ENCODE measurements around the gene ERBB4.

ERBB4 gene

DNA sequence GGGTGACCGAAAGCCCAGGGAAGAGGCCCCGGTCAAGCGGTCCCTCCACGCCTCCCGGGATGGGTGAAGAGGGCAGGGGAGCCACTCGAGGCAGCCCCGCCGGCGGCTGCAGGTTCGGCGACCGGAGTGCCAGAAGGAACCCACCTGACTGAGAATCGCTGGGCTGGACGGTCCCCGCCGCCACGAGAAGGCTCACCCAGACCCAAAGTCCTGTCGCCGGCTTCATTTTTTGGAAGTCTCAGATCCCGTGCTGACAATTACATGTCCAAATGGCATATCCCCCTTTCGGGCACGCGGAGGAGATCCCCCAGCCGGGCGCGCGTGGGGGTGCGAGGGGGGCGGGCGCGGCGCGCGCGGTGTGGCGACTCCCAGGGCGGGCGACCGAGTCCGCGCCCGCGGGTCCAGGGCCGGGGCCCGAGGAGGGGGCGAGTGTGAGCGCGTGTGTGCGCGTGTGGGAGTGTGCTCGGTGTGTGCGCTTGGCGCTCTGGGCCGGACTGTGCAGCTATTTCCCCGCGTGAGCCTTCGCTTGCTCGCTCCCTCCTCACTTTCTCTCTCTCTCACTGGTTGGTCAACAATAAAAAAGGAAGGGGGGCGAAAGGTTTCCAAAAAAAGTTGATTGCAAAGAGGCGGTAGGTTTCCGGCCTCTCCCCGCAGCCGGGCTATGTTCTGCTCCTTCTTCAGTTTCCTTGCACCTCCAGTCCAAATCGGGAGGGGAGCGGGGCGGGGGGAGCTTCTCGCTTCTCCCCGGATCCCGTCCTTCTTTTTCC, at the start of gene ERBB4:
TSS of gene ERBB4 (minus strand) at position 498 of the 767 bp plus-strand sequence. CDS start at position 226, 272 bp downstream.
- DNase-seq (ENCODE audit: low read depth in 1 of 2, low spot score in 1 of 2), result no peak

DNA sequence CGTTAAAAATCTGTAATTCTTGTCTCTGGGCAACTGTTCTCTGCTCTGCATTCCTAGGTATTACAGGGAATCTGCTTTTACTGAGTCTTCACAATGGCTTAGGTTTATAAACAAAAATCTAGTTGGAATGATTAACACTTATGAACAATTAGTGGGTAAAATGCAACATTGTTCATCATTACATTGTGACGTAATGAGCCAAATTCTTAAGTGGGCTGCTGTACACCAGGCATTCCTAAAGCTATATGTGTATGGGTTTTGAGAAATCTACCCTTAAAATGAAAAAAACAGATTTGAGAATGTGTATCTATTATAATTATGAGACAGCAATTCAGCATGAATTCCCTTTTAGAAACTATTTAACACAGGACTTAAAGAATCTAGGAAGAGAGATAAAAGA, 41.5 kb upstream of the ERBB4 start:
- DNase-seq (ENCODE audit: low read depth in 1 of 2, low spot score in 1 of 2), result no peak

DNA sequence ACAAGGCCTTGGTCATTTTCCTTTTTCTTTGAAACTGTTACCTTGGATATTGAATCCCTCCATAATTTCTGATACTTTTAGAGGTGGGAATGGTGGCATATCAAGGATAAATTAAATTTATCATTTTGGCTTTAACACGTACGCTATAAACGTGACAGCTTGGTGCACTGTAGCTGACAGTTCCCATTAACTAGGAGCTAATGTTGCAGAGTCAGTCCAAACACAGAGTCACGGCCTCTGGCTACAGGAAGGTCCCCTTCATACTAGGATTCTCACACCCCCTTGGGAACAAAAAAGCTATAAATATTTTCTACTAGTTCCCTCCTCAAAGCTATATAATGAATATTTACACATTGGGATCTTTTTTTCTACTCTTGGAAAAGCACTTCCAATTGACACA, 17.7 kb upstream of the ERBB4 start:
- DNase-seq (ENCODE audit: low read depth in 1 of 2, low spot score in 1 of 2), result no peak

DNA sequence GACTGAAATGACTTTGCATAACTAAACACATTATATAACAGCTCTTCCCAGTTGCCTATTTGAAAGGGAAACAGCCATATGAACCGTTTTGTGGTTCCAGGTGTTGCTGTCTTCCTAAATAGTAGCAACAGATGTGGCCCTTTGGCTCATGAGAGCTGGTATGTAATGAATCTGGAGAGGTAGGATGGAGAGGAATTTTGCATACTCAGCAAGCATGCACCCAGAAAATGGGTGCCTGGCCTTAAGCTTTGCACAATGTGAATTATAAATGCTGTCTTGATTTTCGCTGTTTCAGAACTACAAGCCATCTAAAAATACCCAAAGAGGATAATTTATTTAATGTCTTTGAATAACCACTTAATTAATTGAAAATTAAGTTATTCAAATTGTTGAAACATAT, 15.6 kb upstream of the ERBB4 start:
- DNase-seq (ENCODE audit: low read depth in 1 of 2, low spot score in 1 of 2), result no peak

DNA sequence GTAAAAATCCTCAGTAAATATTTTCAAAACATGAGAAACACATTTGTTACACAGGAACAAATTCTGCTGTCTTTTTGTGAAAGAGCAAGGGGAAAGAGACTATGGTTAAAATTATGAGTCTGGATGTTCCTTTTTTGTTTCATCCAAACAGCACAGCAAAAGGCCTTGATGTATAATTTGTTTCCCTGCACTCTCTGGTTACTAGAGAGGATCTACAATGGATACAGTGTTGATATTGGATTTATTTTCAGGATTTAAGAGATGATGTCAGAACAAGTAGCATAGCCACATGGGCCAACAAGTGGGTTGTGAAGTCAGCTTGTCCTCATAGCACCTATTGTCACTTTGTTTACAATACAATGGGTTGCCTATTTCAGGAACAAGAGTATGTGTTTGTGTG, 11.3 kb upstream of the ERBB4 start:
- DNase-seq (ENCODE audit: low read depth in 1 of 2, low spot score in 1 of 2), result no peak

DNA sequence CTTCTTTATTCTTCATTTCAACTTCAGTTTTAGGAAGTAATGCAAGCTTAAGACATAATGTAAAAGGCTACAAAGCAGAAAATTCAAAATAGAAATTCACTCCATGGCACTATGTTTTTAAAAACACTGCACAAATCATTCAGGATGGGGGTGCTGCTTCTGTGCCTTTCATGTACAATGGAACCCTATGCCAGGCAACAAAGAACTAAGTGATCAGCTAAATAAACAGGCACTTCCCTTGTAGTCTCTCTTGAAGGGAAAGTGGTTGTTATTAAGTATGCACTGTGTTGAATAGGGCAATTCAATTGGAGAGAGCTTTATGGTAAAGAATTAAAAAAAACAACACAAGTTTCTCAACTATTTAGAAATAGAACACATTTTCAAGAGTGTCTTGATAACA, 10.9 kb upstream of the ERBB4 start:
- DNase-seq (ENCODE audit: low read depth in 1 of 2, low spot score in 1 of 2), result no peak

DNA sequence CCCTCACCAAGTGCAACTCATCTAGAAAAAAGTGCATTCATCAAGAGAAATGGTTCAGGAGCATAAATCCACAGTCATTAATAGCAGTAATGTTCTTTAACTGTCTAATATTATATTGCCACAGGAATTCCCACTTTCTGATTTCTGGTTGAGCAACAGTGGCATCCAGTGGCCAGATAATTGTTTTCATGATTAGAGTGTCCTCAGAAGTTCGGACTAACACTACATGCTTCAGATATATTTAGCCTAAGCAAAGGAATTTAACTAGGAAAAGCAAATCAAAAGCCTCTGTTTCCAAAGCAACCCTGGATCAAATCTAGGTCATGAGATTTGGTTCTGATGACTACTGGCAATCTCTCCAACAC, 9.8 kb upstream of the ERBB4 start:
- no peak for DNase-seq (ENCODE audit: low read depth in 1 of 2, low spot score in 1 of 2)

DNA sequence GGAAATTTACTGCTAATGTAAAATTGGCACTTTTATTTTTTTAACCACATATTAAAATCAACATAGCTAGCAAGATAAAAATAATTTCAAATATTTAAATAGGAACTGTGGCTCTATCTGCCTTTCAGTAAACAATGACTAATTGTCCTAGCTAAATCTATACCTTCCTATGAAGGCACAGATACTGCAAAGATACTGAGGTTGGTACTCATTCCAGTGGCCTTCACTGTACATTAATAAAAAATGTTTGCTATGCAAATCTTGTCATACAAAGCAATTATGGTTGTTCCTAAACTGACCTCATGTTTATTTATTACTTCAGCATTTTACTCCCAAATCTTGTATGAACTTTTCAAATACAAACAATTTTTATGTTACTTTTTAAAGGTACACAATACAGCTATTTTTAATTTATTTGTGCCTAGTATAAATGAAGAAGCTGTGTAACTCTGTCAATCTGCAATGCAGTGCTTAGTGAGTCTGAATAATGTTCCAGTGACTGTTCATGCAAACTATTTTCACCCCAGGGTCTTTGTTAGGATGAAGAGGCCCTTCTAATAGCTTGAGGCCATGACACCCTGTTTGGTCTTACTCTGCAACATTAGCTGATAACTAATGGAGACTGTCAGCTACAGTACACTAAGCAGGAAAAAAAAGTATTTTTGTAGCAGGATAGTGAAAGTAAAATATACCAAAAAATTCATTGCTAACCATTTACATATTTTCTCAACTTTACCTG, 9.3 kb upstream of the ERBB4 start:
- no peak for DNase-seq (ENCODE audit: low read depth in 1 of 2, low spot score in 1 of 2)

DNA sequence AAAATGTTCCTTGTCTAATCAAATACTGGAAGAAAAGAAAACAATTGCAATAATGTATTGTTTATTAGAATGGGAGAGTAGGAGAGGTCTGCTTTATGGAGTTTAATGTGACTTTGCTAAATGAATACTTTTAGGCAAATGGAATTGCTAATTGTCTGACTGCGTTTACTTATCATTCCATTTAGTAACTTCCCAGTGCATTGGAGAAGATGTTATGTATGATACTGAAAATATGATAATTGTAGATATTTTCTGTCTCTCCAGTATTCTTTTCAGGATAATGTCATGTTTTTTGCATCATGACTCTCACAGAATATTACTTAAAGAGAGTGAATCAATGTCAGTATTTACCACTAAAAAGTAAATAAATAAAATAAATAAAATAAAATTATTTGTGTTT, 8.1 kb upstream of the ERBB4 start:
- DNase-seq (ENCODE audit: low read depth in 1 of 2, low spot score in 1 of 2), result no peak

DNA sequence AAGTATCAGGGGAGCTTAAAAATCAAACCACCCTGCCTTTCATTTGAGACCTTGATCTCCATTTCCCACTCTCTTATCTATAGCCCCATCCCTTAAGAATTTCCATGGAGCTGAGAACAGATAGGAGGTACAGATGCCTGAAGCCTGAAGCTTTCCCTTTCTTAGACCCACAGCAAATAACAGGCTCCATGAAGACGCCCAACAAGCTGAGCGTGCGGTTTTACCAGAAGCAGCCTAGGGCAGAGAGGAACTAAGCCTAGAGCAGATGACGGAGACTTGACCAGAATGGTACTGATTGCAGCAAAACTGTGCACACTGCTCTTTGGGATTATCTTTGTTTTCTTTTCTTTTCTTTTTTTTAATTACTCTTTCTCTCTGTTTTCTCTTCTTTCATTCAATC, 1.7 kb upstream of the ERBB4 start:
- DNase-seq (ENCODE audit: low read depth in 1 of 2, low spot score in 1 of 2), result no peak

DNA sequence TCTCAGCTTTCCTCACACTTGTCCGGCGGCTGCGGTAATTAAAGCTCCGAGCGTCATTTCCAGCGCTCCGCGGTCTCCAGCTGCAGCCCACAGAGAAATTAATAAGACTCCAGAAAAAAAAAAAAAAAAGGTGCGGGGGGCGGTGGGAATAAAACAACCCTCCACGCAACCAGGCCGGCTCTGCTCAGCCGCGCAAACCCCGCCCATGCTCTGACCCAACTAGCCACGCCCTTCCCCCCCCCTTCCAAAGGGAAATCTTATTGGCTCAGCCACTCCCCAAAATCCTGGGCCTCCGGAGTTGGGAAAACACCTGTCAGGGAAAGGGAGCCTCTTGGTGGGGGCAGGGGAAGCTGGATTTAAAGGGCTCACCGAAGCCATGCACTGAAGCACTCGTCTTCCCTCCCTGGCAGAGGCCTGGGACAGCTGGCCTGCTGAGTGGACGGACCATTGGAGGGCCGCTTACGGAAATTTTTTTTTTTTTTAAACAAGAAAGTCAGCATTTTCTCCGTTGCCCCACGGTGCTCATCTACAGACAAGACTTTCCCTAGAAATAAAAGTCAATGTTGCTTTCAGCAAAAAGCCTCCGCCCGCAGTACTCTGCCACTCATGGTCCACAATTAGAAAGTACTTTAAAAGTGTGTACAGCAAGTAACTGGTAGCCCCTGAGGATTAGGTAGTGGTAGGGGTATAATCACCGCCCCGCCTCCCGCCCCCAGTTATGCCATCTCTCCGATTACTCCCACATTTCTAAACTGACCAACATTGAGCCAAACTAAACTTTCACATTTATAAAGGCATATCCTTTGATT, 674 bp upstream of the ERBB4 start:
- DNase-seq (ENCODE audit: low read depth in 1 of 2, low spot score in 1 of 2), result no peak

DNA sequence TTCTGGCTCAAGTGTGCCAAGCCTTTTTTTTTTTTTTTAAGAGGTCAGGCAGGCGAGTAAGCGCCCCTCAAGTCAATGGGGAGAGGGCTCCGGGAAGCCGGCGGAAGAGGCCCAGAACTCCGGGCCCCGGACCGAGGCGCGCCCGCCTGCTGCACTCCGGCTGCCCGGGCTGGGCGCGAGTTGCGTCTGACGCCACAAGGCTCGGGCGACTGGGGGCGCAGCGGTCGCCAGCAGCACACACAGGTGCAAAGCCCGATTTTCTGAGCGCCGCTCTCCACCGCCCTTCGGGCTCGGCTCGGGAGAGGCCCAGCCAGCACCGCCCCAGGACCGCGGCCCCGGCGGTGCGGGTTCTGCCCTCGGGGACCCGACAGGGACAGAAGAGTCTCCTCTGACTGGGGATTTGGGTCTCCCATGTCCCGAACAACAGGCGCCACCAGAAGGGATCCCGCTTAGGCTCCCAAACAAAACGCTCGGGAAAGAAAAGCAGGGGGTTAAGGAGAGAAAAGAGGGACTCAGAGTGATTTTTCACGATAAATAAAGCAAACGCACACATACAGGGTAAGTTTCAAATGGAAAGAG, 787 bp downstream of the ERBB4 start:
- no peak for DNase-seq (ENCODE audit: low read depth in 1 of 2, low spot score in 1 of 2)

DNA sequence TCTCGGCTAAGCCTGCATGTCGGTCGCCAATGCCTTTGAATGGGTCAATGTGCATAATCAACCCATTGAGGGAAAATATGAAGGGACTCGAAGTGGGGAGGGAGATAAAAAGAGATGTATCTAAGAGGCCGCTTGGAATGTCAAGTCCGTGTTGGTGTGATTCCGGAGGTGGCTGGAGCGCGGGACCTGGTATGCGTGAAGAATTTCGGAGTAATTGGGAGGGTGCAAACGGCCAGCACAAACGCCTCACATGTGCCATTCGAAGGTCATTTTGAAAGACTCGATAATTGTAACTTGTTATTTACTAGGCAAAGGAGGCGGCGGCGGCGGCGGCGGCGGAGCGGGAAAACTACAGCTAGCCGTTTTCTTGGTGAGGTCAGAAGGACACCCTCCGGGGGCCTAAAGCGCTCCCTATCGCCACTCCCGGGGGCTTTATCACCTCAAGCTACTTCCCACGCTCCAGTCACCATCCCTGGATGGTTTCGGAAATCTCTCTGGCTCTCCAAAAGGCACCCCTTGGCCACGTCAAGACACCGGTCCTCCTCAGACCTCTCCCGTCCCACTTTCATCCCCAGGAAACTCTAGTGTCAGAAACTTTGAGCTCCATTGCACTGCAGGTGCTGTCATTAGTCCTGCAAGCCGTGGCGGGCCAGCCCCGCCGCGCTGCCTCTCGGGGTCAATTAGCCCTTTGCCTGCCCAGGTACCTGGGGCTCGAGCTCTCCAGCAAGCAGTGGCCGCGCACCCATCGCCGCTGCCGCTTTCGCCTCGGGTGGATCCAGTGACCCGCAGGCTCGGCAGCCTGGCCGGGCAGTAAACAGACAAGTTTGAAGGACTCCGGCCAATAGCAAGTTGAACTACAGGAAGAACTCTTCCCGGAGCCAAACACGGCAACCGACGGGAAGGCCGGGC, 1.5 kb downstream of the ERBB4 start:
- no peak for DNase-seq (ENCODE audit: low read depth in 1 of 2, low spot score in 1 of 2)

DNA sequence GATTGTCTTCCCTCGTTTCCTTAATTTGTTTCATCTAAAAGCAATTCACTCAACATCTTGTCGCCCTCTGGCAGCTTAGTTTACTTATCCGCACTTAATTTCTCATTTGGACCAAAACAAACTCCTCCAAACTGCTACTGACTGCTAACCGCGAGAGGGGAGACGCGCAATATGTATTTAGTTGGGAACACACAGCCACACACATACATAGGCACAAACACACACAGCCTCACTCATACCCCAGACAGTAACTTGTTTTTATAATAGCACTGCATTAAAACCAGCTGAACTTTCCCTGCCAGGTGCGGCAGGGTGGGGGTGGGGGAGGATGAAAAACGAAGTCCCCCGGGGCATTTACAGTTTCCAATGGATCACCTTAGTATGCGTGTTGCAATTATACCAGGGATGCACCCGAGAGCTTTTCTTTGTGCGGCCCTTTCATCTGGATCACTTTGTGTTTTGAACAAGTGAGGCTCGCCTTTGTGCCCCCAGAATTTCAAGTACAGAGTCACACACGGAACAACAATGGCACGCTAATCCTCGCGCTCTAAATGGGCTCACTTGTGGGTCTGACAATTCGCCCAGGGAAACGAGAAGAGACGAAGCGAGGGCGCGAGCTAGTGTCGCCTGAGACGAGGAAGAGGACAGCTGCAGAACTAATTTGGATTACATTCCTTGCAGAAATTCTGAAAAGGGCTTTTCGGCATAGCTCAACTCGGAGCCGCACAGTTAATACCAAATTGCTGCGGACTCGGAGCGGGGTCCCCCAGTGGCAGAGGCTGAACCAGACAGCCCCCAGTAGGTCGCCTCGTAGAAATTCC, 2.4 kb downstream of the ERBB4 start:
- no peak for DNase-seq (ENCODE audit: low read depth in 1 of 2, low spot score in 1 of 2)

DNA sequence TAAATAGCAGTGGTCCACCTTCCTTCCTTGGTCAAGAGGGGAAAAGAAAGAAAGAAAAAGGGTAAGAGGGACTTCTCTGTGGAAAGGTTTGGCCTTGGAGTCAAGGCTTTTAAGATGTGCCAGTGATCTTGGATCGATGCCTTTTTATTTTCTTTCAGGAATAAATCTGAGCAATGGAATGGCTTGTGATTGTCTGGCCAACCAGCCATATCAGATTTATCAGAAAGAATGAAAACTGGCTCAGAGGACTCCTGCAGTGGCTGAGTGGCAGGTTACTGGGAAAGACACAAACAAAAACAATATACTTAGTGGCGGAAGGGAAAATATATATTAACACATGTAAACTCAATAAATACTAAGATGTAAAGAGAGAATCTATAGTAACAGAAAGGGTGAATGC, 4.3 kb downstream of the ERBB4 start:
- no peak for DNase-seq (ENCODE audit: low read depth in 1 of 2, low spot score in 1 of 2)

DNA sequence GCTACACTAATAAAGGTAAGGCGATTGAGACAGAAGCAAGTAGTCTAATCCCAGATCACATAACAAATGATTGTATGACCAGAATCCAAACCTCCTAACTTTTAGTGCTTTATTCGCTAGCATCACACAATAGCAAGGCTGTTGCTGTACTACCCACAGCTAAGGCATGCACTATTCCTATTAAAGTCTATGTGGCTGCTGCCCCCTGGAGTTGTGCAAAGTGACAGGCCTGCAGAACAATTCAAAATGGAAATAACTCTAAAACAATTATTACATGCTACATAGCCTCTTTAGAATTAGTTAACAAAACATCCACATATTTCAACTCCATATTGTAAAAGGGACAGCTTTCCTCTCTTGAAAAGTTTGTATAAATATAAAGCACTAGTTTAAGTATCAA, 6.0 kb downstream of the ERBB4 start:
- DNase-seq (ENCODE audit: low read depth in 1 of 2, low spot score in 1 of 2), result no peak

DNA sequence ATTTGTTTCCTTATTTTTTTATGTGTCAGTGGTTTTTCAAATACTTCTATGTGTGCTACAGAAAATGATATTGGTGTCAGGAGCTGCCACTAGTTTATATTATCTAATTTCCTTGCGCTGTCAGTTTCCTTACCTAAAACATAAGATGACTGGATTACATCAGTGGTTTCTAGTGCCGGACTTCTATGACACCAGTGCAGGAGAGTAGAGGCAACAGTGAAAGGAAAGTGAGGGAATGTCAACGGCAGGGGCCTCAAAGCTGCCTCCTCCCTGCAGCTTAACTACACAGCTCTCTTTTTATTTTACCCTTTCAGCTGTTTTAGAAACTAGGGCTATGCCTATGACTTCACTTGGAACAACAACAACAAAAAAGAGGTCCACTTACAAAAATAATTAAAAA, 6.5 kb downstream of the ERBB4 start:
- no peak for DNase-seq (ENCODE audit: low read depth in 1 of 2, low spot score in 1 of 2)

DNA sequence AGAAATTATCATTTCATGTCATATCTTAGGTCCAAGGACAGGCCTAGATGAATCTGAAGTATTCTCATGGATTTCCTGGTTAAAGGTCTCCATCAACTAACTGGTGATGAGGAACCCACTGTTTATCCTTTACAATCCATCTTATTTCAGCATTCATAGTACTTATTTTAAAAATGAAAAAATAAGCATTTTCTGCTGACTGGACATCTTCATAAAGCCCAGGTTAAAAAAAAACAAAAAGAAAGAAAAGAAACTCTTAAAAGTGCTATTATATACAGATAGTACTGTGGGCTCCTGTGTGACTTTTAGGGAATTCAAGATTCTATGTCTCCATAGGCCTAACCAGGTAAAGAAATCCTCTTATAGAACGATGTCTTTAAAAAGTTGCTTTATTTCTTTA, 7.1 kb downstream of the ERBB4 start:
- no peak for DNase-seq (ENCODE audit: low read depth in 1 of 2, low spot score in 1 of 2)

DNA sequence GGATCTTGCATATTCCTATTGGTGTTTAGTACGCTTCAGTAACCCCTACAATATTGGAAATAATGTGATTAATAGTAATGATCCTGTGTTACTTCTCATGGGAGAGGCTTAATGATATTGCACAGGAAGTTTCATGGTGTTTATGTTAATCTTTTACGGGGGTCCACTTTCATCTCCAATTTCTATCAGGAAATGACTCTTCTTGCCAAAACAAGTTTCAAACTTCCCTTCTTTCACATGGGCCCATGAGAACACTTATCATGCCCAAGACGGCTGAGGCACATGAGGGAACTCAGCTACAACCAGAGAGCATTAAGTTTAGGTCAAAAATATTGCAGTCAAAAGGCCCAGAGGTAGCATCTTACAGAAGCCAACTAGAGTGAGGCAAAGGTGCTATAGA, 7.6 kb downstream of the ERBB4 start:
- no peak for DNase-seq (ENCODE audit: low read depth in 1 of 2, low spot score in 1 of 2)

DNA sequence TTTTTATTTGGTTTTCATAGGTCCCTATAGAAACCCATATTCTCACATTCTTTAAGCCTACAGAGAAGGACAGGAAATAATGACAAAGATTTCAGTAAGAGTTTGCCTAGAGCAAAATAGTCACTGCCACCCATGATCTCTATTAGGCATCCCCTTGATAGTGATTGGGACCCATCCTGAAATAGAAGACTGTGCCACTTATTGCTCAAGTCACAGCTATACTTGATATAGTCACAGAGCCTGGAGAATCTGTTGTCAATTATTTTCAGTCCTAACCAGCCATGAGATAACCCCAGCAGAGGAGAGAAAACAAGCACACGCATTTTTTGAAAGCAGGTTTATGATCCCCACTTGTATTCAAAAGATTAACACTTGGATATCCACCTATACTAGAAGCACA, 8.2 kb downstream of the ERBB4 start:
- no peak for DNase-seq (ENCODE audit: low read depth in 1 of 2, low spot score in 1 of 2)
